Raji (cell line): ENCODE results near the gene ARHGAP15.

Experiments used
- POLR2A ChIP-seq: IDR thresholded peaks from 2 replicates; pipeline ENCODE4 v1.6.1; 2011; ENCODE audit warnings: low read depth, low read length, control low read depth; ENCODE audit not compliant: insufficient read depth

ARHGAP15 gene

DNA sequence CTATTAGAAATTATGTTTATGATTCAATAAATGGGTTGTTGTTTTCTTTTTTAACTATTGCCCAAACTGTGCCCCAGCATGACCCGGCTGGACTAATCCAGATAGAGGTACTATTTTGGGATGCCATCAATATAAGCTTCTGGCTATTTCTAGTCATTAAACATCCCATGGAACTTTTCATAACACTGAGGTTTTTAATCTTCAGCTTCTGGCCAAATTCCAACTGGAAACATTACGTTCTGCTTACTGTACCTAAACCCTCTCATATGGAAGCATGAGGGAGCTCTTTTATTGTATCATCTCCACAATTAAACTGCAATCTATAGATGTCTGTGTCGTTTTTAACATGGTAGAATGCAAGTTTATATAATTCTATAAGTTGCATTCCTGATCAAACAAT is 674.7 kb downstream of the ARHGAP15 start:
- TF ChIP-seq POLR2A, result no peak

DNA sequence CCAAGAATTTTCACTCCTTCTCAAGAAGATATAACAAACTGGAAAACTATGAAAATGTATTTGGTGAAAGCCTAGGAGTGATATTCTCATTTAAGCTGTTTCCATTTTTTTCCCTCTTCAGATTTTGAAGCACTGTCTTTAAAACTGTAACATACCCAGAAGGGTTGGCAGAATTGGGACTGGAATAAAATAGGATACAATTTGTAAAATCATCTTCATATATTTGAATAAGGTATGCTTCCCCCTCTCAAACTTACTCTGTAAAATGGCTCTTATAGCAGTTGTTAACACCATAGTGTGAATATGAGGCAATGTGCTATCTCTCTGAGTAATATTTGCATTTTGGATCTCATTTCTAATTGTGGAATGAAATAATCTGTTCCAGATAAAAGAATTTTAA is 676.4 kb downstream of the ARHGAP15 start:
- no peak for TF ChIP-seq POLR2A

DNA sequence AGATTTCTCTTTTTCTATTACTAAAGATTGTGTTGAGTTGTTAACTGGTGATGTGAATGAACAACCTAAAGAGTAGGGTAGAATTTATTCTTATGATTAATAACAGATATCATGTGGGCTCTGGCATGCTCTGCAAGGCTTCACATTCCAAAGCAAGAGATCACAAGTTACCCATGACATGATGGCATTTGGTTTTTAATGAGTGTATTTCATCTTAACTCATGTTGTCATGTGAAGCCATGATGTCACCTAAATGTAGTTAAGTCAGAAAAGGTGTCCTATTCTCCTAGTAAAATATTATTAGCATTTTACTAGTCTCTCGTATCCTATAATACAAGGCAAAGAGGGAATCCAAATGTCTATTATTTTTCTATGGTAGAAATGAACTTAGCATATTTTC is 678.0 kb downstream of the ARHGAP15 start:
- no peak for TF ChIP-seq POLR2A

DNA sequence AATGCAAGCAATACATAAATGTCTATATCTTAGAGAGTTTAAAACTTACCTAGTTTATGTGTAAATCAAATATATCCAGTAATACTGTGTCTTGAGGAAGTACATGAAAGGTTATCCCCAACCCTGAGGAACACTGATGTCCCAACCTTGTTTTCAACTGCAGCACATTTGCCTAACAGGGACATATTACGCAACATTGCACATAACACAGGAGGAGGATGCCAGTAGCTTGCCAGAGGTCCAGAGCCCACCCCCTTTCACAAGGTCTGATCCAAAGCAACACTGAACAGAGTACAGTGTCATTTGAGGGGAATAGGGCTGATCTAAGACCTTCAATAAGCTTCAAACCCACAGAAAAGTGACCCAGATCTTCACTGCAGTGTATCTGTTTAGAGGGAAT is 678.5 kb downstream of the ARHGAP15 start:
- TF ChIP-seq POLR2A, result no peak

DNA sequence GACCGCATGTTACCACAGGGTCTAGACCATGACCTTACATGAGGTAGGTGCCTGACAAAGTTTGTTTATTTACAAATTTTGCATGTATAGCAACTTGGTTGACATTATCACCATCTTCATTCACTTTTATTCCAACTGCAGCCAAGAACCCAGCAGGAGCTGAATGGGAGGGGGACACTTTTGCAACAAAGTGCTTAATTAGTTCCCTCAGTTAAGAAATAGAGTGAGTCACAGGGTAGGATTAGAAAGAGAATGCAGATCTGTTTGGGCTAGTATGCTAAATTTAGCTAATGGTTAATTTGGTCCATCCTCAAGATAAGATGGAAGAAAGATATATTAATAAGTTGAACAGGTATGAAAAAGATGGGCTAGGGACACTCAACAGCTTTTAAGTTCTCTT is 678.9 kb downstream of the ARHGAP15 start:
- no peak for TF ChIP-seq POLR2A

DNA sequence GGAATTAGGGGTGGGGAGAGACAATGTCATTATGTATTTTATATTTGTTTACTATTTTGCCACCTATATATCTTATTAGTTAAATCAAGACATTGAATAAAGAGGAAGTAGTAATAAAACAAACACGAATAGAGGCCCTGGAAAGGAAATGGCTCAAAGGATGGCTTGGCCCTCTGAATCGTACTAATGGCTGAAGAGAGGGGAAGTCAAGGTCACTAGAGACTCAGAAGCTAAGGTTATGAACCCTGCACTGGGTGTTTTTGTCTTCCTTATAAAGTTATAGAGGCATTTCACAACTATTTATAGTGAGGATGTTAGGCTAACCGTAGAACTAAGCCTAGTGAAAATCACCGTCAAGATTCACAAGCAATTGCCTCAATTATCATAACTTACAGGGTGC is 685.9 kb downstream of the ARHGAP15 start:
- no peak for TF ChIP-seq POLR2A

DNA sequence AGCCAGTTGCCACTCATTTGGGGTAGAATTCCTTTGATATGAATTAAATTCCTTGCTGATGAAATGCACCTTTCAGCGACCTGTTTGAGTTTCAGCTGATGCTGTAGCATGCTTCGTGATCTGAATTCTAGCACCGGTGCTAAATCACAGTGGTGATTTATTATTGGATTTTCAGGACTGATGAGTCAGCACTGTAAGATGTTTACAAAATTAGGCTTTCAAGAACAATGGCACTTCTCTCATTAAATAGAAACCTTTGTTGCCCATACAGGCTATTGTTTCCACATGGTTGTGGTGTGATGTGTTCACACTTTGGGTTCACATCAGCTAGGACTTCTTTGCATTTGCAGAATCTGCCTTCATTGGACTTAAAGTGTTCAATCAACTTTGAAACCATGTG is 687.7 kb downstream of the ARHGAP15 start:
- no peak for TF ChIP-seq POLR2A
